IMR-90 (cell line): ENCODE measurements around the gene TENT4B.

ENCODE experiments used
- BHLHE40 ChIP-seq: fragments of 150-350 bp; IDR thresholded peaks from 2 replicates; pipeline ENCODE4 v1.6.1; 2016; ENCODE audit warnings: mild to moderate bottlenecking, low read depth, low read length
- CHD1 ChIP-seq: IDR thresholded peaks from 2 replicates; pipeline ENCODE4 v1.6.1; 2012; ENCODE audit warnings: low read depth, low read length, improper control_type of control experiment
- CTCF ChIP-seq: conservative IDR thresholded peaks from 2 replicates; pipeline ENCODE4 v1.5.1; 2012; ENCODE audit warnings: mild to moderate bottlenecking, low read depth, low read length, improper control_type of control experiment
- ELK1 ChIP-seq: fragments of 150-350 bp; IDR thresholded peaks from 2 replicates; pipeline ENCODE4 v1.6.1; 2016; ENCODE audit warnings: low read depth, mild to moderate bottlenecking, low read length, moderate library complexity, borderline replicate concordance
- FOS ChIP-seq: fragments of 150-350 bp; IDR thresholded peaks from 2 replicates; pipeline ENCODE4 v1.6.1; 2016; ENCODE audit warnings: low read depth, low read length
- MAFK ChIP-seq: IDR thresholded peaks from 2 replicates; pipeline ENCODE4 v1.6.1; 2012; ENCODE audit warnings: low read depth, low read length, improper control_type of control experiment
- MAZ ChIP-seq: IDR thresholded peaks from 2 replicates; pipeline ENCODE4 v1.6.1; 2012; ENCODE audit warnings: low read depth, mild to moderate bottlenecking, low read length, improper control_type of control experiment, moderate library complexity, borderline replicate concordance
- MXI1 ChIP-seq: IDR thresholded peaks from 2 replicates; pipeline ENCODE4 v1.6.1; 2012; ENCODE audit warnings: low read depth, mild to moderate bottlenecking, low read length, moderate library complexity, borderline replicate concordance
- NFE2L2 ChIP-seq: fragments of 150-350 bp; IDR thresholded peaks from 2 replicates; pipeline ENCODE4 v1.6.1; 2016; ENCODE audit warnings: low read depth, mild to moderate bottlenecking, low read length
- POLR2A ChIP-seq: IDR thresholded peaks from 2 replicates; pipeline ENCODE4 v1.6.1; 2012; ENCODE audit warnings: mild to moderate bottlenecking, low read depth, low read length
- RAD21 ChIP-seq: IDR thresholded peaks from 2 replicates; pipeline ENCODE4 v1.6.1; 2012; ENCODE audit warnings: low read length, improper control_type of control experiment
- RFX5 ChIP-seq: IDR thresholded peaks from 2 replicates; pipeline ENCODE4 v1.8.0; 2012; ENCODE audit warnings: low read depth, mild to moderate bottlenecking, low read length, moderate library complexity
- SMC3 ChIP-seq: fragments of 150-350 bp; IDR thresholded peaks from 2 replicates; pipeline ENCODE4 v1.6.1; 2016; ENCODE audit warnings: low read depth, mild to moderate bottlenecking, antibody characterized with exemption, low read length, moderate library complexity
- USF2 ChIP-seq: fragments of 150-350 bp; IDR thresholded peaks from 2 replicates; pipeline ENCODE4 v1.6.1; 2017; ENCODE audit warnings: mild to moderate bottlenecking, antibody characterized with exemption, low read length, low read depth

- TF ChIP-seq CTCF (no peak), POLR2A (no peak), USF2 (no peak), RFX5 (no peak), NFE2L2 (peak; percentile 96), SMC3 (no peak), MAFK (peak; percentile 44; the same call in 1 of the 2 replicates), RAD21 (no peak), MAZ (no peak), CHD1 (no peak), ELK1 (no peak), MXI1 (no peak), BHLHE40 (no peak), FOS (no peak)
These were observed 111.1 kb downstream of the TENT4B start for GRCh38 chr16:50263940-50264929.
